HEK293 (cell line): ENCODE measurements around the gene CACNA1C.

Source experiments
- MYNN ChIP-seq: fragments of 450-650 bp; formaldehyde crosslinking; IDR thresholded peaks from 2 replicates; pipeline ENCODE4 v1.5.1; 2016; ENCODE audit warnings: missing biosample characterization, missing genetic modification characterization, borderline replicate concordance
- TCF7L2 ChIP-seq: IDR thresholded peaks from 2 replicates; pipeline ENCODE4 v1.6.1; 2011; ENCODE audit warnings: low read depth, mild to moderate bottlenecking, inconsistent platforms, low read length, moderate library complexity, borderline replicate concordance
- ZNF76 ChIP-seq: fragments of 450-650 bp; formaldehyde crosslinking; IDR thresholded peaks from 2 replicates; pipeline ENCODE4; 2016; ENCODE audit warnings: low read depth, missing biosample characterization, missing genetic modification characterization, borderline replicate concordance

- TF ChIP-seq ZNF76 (tag by site-specific recombination) (no peak), TCF7L2 (no peak), MYNN (no peak)
Measured at GRCh38 chr12:2052826-2053678, at the start of gene CACNA1C.
